Stimulated activated CD4-positive, alpha-beta T cell treated with anti-CD3 and anti-CD28 coated beads, Interleukin-15, amount 100 ng/mL, for 24 hours (primary cell): Measurements from ENCODE around the gene HTRA3.

Experiments
- DNase-seq: peaks from one replicate; pipeline ENCODE4 v3.0.0-alpha.2; 2020

Gene HTRA3

GRCh38 chr4:8316251-8316771 lies 46.8 kb downstream of the HTRA3 start:
- no peak for DNase-seq

GRCh38 chr4:8316911-8317351 lies 47.4 kb downstream of the HTRA3 start:
- DNase-seq: no peak

GRCh38 chr4:8317474-8317873 lies 47.9 kb downstream of the HTRA3 start:
- DNase-seq: no peak

- DNase-seq: no peak
These were observed 49.0 kb downstream of the HTRA3 start for GRCh38 chr4:8318509-8318908.

- DNase-seq: no peak
These were observed 49.5 kb downstream of the HTRA3 start for GRCh38 chr4:8319061-8319460.

- no peak for DNase-seq
These were observed 50.3 kb downstream of the HTRA3 start for GRCh38 chr4:8319731-8320385.

- DNase-seq: no peak
These were observed 50.8 kb downstream of the HTRA3 start for GRCh38 chr4:8320386-8320750.

GRCh38 chr4:8321220-8321619 lies 51.7 kb downstream of the HTRA3 start:
- DNase-seq: no peak

- DNase-seq: no peak
These were observed 52.2 kb downstream of the HTRA3 start for GRCh38 chr4:8321771-8322170.

- DNase-seq: no peak
These were observed 53.5 kb downstream of the HTRA3 start for GRCh38 chr4:8322794-8323704.

- no peak for DNase-seq
These were observed 54.5 kb downstream of the HTRA3 start for GRCh38 chr4:8323947-8324555.

- DNase-seq: no peak
These were observed 55.2 kb downstream of the HTRA3 start for GRCh38 chr4:8324640-8325239.

- no peak for DNase-seq
These were observed 55.9 kb downstream of the HTRA3 start for GRCh38 chr4:8325291-8325973.

- DNase-seq: no peak
These were observed 56.7 kb downstream of the HTRA3 start for GRCh38 chr4:8326206-8326605.

- DNase-seq: no peak
These were observed 58.9 kb downstream of the HTRA3 start for GRCh38 chr4:8328456-8328855.

GRCh38 chr4:8328866-8329559 lies 59.5 kb downstream of the HTRA3 start:
- no peak for DNase-seq

- DNase-seq: no peak
These were observed 60.0 kb downstream of the HTRA3 start for GRCh38 chr4:8329560-8329858.

GRCh38 chr4:8329859-8330761 lies 60.6 kb downstream of the HTRA3 start:
- DNase-seq: no peak

GRCh38 chr4:8330821-8331574 lies 61.4 kb downstream of the HTRA3 start:
- DNase-seq: no peak

GRCh38 chr4:8331575-8331955 lies 62.0 kb downstream of the HTRA3 start:
- DNase-seq: no peak
